Kidney epithelial cell (primary cell): ENCODE measurements around the gene DHRS7C. TPM values are rescaled to one million over a fixed set of nuclear protein-coding genes. Genes with fewer than 3 reads are reported as not detected.

Experiments
- DNase-seq: peaks from one replicate; pipeline ENCODE4 v3.0.0-alpha.2; 2010; ENCODE audit warnings: low read depth
- H3K27me3 ChIP-seq: 2 replicates; pipeline ENCODE4 v1.6.0; 2011; ENCODE audit warnings: low read length; ENCODE audit not compliant: control insufficient read depth, insufficient read depth
- H3K36me3 ChIP-seq: 2 replicates; pipeline ENCODE4 v1.5.1; 2011; ENCODE audit warnings: low read length; ENCODE audit not compliant: control insufficient read depth, insufficient read depth
- H3K4me3 ChIP-seq: 2 replicates; pipeline ENCODE4 v1.5.1; 2011; ENCODE audit warnings: low read depth, mild to moderate bottlenecking, control low read depth, low read length
- total RNA-seq: library from RNA; depleted of rRNA; stranded (reverse); fragments of >200 nt; gene quantifications from 2 replicates; pipeline ENCODE4 v1.2.3, GENCODE V29; 2015
- TF ChIP-seq, protein P1 (sequence below): IDR thresholded peaks from 2 replicates; pipeline ENCODE4 v1.5.1; 2011; ENCODE audit warnings: mild to moderate bottlenecking, moderate library complexity, low read length, control low read depth, inconsistent platforms; ENCODE audit not compliant: insufficient read depth, poor library complexity, severe bottlenecking

Gene DHRS7C
- total RNA-seq, 1 donor from 2014 or later: not detected

DNA sequence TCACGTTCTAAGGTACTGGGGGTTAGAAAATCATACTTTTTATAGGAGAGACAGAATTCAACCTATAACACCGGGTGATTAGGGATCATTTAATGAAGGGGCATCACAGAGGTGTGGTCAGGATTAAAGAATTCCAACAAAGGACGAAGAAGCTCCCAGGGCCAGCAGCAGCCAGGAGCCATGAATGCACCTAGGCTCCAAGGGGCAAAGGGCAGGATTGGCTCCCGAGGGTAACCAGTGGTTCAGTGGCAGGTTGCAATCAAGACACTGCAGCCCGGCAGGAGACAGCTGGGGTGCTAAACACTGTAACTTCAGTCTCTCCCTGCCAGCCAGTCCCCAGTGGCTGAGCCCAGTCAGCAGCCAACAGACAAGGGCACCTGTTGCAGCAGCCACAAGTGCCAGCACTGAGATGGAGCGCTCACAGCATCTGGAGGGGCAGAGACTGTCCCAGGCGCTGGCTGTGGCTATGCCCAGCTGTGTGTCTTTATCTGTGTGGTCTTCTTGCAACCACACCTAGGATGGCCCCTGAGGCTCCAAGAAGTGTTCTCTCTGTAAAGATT lies 23.9 kb downstream of the DHRS7C start:
- no peak for DNase-seq
- H3K4me3 ChIP-seq: no peak overlapping the region
- TF ChIP-seq, protein P1, sequence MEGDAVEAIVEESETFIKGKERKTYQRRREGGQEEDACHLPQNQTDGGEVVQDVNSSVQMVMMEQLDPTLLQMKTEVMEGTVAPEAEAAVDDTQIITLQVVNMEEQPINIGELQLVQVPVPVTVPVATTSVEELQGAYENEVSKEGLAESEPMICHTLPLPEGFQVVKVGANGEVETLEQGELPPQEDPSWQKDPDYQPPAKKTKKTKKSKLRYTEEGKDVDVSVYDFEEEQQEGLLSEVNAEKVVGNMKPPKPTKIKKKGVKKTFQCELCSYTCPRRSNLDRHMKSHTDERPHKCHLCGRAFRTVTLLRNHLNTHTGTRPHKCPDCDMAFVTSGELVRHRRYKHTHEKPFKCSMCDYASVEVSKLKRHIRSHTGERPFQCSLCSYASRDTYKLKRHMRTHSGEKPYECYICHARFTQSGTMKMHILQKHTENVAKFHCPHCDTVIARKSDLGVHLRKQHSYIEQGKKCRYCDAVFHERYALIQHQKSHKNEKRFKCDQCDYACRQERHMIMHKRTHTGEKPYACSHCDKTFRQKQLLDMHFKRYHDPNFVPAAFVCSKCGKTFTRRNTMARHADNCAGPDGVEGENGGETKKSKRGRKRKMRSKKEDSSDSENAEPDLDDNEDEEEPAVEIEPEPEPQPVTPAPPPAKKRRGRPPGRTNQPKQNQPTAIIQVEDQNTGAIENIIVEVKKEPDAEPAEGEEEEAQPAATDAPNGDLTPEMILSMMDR: no peak
- peaks cover 9% of the 10 kb centered on the region for H3K27me3 ChIP-seq
- H3K36me3 ChIP-seq: no peaks in the 10 kb centered on the region

DNA sequence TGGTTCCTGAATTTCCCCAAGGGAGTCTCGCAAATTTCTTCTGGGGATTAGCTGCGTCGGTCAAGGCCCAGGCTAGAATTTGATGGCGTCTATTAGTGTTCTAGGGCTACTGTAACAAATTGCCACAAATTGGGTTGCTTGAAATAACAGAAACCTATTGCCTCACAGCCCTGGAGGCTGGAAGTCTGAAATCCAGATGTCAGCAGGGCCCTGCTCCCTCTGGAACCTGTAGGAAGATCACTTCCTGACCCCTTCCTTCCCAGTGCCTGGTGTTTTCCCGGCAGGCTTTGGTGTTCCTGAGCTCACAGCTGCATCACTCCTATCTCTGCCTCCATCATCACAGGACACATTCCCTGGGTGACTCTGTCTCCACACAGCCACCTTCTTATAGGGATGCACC lies 24.4 kb downstream of the DHRS7C start:
- H3K27me3 ChIP-seq: peaks cover 9% of the 10 kb centered on the region
- H3K36me3 ChIP-seq: no peaks in the 10 kb centered on the region
- TF ChIP-seq, protein P1: no peak
- H3K4me3 ChIP-seq: no peak overlapping the region
- no peak for DNase-seq

DNA sequence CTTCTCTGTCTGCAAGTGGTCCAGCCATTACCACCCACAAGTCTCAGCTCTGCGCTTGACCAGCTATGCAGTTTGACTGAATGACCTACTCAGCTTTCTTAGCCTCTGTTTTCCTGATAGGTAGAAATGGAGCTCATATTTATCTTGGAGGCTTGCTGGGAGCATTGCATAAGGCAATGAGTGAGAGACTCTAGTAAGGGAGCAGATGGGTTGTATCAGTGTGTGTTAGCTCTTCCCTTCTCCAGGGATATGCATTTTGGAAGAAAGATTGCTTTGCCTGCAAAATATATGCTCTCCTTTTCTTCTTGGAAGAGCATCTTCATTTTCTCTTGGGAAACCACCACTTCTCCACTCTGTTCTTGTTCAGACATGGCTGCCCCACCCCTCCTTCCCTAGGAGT lies 26.1 kb downstream of the DHRS7C start:
- no peak for DNase-seq
- no peak overlapping the region for H3K4me3 ChIP-seq
- H3K27me3 ChIP-seq: peaks cover 9% of the 10 kb centered on the region
- TF ChIP-seq, protein P1: no peak
- H3K36me3 ChIP-seq: no peaks in the 10 kb centered on the region

DNA sequence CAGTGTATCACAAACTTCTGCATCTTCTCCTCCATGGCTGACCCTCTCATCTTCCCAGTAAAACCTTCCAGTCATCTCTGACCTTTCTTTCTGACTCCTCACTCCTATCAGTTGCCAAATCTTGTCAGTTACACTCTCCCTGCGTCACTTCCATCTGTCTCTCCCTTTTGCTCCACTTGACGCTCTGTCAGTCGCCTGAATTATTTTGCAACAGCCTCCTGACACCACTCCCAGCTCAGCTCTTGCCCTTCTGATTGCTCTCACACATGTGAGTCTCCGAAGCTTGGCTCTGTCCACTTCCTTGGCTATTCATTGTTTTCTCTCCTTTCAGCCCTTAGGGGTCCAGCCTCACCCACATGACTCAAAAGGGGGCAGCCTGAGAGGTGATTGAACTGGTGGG lies 27.7 kb downstream of the DHRS7C start:
- Histone ChIP-seq H3K4me3 (no peak overlapping the region), H3K27me3 (peaks cover 9% of the 10 kb centered on the region), H3K36me3 (no peaks in the 10 kb centered on the region)
- DNase-seq: no peak
- TF ChIP-seq, protein P1: no peak

DNA sequence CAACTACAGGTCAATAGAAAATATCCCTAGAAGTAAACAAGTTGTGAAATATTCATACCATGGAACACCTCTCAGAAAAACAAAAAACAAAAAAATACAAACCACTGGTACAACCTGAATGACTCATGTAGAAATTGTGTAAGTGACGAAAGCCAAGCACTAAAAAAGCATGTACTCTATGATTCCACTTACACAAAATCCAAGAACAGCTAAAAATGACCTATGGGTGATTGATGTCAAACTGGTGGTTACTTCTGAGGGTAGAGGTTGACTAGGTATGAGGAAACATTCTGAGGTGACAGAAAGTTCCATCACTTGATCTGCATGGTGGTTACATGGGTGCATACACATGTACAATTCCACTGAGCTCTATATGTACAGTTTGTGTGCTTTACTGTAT lies 31.1 kb downstream of the DHRS7C start:
- Histone ChIP-seq H3K27me3 (peaks cover 2% of the 10 kb centered on the region), H3K4me3 (no peak overlapping the region), H3K36me3 (no peaks in the 10 kb centered on the region)
- TF ChIP-seq, protein P1: no peak
- DNase-seq: no peak

DNA sequence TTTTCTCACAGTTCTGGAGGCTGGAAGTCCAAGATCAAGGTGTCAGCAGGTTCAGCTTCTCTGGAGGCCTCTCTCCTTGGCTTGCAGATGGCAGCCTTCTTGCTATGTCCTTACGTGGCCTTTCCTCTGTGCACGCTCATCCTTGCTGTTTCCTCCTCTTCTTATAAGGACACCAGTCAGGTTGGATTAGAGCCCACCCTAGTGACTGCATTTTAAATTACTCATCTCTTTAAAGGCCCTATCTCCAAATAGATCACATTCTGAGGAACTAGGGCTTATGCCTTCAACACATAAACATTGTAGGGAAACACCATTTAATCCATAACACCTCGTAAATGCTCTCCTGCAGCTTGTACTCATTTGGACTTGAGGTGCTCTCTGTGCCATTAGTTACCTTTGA lies 36.3 kb downstream of the DHRS7C start:
- TF ChIP-seq, protein P1: no peak
- no peak for DNase-seq
- H3K4me3 ChIP-seq: no peak overlapping the region
- H3K36me3 ChIP-seq: no peaks in the 10 kb centered on the region
- H3K27me3 ChIP-seq: peaks cover 4% of the 10 kb centered on the region
